BE2C (cell line): ENCODE results near the gene PEAK3.

Experiments
- DNase-seq: peaks from one replicate; pipeline ENCODE4 v3.0.0-alpha.2; 2020
- H3K27me3 ChIP-seq: fragments of 250-450 bp; sonication (Bioruptor Pico); 2 replicates; pipeline ENCODE4 v1.5.1; 2020; ENCODE audit warnings: mild to moderate bottlenecking
- H3K36me3 ChIP-seq: fragments of 250-450 bp; sonication (Bioruptor Pico); 2 replicates; pipeline ENCODE4 v1.5.1; 2020; ENCODE audit warnings: mild to moderate bottlenecking
- H3K4me1 ChIP-seq: fragments of 250-450 bp; sonication (Bioruptor Pico); 2 replicates; pipeline ENCODE4 v1.5.1; 2020
- H3K4me3 ChIP-seq: 2 replicates; pipeline ENCODE4 v1.5.1; 2011; ENCODE audit warnings: low read depth, low read length
- H3K9me3 ChIP-seq: fragments of 250-450 bp; sonication (Bioruptor Pico); 2 replicates; pipeline ENCODE4 v1.5.1; 2020
- CTCF ChIP-seq: IDR thresholded peaks from 2 replicates; pipeline ENCODE4 v1.5.1; 2012; ENCODE audit warnings: mild to moderate bottlenecking, low read depth, low read length

PEAK3 gene

DNA sequence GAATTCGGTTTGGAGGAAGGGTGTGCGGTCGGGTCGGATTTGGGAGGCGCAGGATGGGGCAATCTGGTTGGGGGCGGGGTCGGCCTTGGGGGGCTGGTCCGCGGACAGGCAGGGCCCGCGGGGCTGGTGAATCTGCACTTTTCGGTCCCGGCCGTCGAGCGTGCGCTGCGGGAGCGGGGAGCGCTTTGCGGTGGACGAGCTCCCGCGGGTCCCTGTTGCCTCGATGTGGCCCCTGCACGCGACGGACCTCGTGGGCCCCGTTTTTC lies 11.9 kb downstream of the PEAK3 start:
- no peaks in the 10 kb centered on the region for H3K27me3 ChIP-seq
- DNase-seq = peak; percentile 42
- TF ChIP-seq CTCF = no peak
- H3K4me3 ChIP-seq = peak overlapping the region; percentile 97
- H3K9me3 ChIP-seq = no peaks in the 10 kb centered on the region
- peaks cover 35% of the 10 kb centered on the region for H3K36me3 ChIP-seq
- H3K4me1 ChIP-seq = peaks cover 18% of the 10 kb centered on the region

GRCh38 chr19:2269244-2270156 lies 12.5 kb downstream of the PEAK3 start:
- Histone ChIP-seq H3K27me3 (no peaks in the 10 kb centered on the region), H3K4me1 (peaks cover 18% of the 10 kb centered on the region), H3K36me3 (peaks cover 35% of the 10 kb centered on the region), H3K4me3 (peak overlapping the region; percentile 97), H3K9me3 (no peaks in the 10 kb centered on the region)
- DNase-seq = peak; percentile 98
- peak; percentile 12; the same call in 1 of the 2 replicates for TF ChIP-seq CTCF

DNA sequence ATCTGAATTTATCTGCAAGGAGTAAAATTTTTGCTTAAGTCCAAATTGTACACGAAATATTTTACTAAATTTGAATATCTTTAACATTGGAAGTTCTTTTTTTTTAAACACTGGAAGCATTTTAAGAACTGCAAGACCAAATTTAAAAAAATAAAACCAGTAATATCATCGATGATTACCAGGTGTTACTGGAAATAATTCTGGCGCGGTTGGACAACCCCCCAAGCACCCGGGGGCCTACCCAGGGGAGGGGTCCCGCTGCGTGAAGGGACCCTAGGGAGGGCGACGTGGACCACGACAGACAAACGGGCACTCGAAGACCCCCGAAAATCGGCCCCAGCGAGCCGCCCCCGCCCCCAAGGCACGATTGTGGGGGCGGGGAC lies 13.1 kb downstream of the PEAK3 start:
- peaks cover 18% of the 10 kb centered on the region for H3K4me1 ChIP-seq
- peaks cover 31% of the 10 kb centered on the region for H3K36me3 ChIP-seq
- TF ChIP-seq CTCF = no peak
- H3K4me3 ChIP-seq = peak overlapping the region; percentile 82
- DNase-seq = no peak
- no peaks in the 10 kb centered on the region for H3K9me3 ChIP-seq
- H3K27me3 ChIP-seq = no peaks in the 10 kb centered on the region

GRCh38 chr19:2268480-2268830 lies 13.5 kb downstream of the PEAK3 start:
- Histone ChIP-seq H3K4me1 (peaks cover 18% of the 10 kb centered on the region), H3K36me3 (peaks cover 31% of the 10 kb centered on the region), H3K9me3 (no peaks in the 10 kb centered on the region), H3K27me3 (no peaks in the 10 kb centered on the region), H3K4me3 (peak overlapping the region; percentile 82)
- TF ChIP-seq CTCF = no peak
- no peak for DNase-seq

DNA sequence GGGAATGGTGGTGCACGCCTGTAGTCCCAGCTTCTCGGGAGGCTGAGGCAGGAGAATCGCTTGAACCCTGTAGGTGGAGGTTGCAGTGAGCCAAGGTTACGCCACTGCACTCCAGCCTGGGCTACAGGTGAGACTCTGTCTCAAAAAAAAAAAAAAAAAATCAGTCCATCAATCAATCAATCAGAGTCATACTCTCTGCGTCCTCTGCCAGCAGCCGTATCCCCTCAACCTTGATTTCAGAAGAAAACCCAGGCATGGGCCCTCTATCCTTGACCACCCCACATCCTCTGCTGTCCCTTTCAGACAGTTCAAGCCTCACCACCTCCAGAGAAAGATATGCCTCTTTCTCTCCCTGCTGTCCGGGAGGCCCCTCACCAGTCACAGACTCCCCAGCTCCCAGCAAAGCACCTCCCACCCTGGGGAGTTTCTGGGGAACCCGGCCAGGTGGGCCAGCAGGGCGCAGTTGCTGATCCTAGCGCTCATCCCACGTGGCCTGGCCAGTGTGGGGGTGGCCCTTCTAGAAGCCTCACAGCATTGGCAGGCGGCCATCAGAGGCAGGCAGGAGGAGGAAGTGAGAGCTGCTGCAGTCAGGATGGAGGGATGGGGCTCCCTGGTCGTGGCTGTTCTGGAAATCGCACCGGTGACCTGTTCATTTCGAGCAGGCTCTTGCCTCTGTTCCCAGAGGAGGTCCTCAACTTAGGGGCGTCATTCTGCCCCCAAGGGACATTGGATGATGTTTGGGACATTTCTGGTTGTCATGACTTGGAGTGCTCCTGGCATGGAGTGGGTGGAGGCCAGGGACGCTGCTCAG lies 15.6 kb downstream of the PEAK3 start:
- Histone ChIP-seq H3K4me1 (peaks cover 11% of the 10 kb centered on the region), H3K9me3 (no peaks in the 10 kb centered on the region), H3K27me3 (no peaks in the 10 kb centered on the region), H3K36me3 (peaks cover 13% of the 10 kb centered on the region), H3K4me3 (no peak overlapping the region)
- peak; percentile 80 for DNase-seq
- TF ChIP-seq CTCF = no peak
